Epithelial cell of prostate (primary cell): ENCODE data around the gene HAPSTR1.
"Not testable (repeated sequence)": the region's sequence is repeated elsewhere in the genome, so short reads cannot be mapped to it uniquely, and the experiment has no call there.

Experiments used
- DNase-seq: peaks from one replicate; pipeline ENCODE4 v3.0.0-alpha.2; 2011; ENCODE audit warnings: low read depth, low spot score
- H3K27ac ChIP-seq: fragments of 450-650 bp; 2 replicates; pipeline ENCODE4 v1.5.1; 2017; ENCODE audit warnings: mild to moderate bottlenecking

The HAPSTR1 gene

DNA sequence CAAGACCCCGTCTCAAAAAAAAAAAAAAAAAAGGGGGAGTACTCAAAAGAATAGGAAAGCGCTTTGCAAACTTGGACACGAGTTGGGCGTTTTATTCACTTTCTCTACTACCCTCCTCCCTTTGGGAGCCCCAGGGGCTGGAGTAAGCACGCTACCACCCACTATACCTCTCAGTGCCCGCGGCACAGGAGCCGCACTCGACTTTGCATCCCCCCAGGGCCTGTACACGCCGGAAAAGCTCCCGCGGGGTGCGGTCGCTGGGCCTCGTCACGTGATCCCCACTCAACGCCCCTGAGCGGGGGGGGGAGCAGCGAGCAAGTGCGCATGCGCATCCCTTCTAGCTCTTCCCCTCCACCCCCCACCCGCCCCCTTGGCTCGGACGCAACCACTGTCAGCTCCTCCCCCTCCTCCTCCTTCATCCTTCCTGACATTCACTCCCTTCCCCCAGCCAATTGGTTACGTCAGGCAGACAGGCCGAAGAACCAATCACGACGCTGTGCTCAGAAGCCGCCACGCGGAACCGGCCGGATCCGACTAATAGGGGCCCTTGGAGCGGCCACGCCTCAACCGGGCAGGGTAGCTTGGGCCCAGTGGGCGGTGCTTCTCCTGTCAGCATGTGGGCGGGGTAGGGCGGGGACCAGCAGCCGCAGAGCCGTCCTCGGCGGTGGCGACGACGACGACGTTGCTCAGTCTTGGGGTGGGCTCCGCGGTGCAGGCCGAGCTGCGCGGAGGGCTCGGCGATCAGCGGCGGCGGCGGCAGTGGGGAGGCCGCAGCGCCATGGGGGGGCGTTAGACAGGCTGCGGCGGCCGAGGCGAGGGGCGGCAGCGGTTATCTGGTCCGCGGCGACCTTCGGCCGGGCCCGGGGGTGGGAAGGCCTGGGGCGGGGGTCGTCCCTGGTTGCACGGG, at the start of gene HAPSTR1:
Gene HAPSTR1, plus strand, starts transcription at position 685 of the 907 bp plus-strand sequence. CDS start 401 bp downstream, outside the sequence.
- peak; percentile 99 for DNase-seq

GRCh38 chr16:9042533-9042932, 48.9 kb upstream of the HAPSTR1 start:
- no peak for DNase-seq
- H3K27ac ChIP-seq = no peak overlapping the region

More for the DNA sequence above, at the start of gene HAPSTR1:
- peak within 1 kb of the TSS; percentile 85 for H3K27ac ChIP-seq

DNA sequence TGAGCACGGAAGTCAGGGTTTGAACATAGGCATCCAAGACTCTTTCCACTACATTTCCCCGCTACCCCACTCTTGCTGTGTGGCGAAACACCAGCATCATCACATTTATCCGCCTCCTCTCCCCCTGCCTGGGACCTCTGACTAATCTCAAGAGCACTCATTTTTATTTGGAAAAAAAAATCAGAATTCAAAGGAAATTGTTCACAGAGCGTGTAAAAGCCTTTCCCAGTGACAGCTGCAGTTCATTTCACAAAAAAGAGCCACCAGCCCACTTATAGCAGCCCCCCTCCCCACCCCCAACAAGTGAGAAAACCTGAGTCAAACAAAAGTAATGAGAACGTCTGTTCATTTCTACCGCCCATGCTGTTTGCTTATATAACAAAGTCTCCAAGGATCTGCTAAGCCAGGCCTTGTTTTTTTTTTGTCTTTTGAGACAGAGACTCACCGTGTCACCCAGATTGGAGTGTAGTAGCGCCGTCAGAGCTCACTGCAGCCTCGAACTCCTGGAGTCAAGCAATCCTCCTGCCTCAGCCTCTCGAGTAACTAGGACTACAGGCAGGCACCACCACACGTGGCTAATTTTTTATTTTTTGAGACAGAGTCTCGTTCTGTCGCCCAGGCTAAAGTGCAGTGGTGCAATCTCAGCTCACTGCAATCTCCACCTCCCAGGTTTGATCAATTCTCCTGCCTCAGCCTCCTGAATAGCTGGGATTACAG, 48.3 kb upstream of the HAPSTR1 start:
- DNase-seq = no peak
- H3K27ac ChIP-seq = no peak overlapping the region

DNA sequence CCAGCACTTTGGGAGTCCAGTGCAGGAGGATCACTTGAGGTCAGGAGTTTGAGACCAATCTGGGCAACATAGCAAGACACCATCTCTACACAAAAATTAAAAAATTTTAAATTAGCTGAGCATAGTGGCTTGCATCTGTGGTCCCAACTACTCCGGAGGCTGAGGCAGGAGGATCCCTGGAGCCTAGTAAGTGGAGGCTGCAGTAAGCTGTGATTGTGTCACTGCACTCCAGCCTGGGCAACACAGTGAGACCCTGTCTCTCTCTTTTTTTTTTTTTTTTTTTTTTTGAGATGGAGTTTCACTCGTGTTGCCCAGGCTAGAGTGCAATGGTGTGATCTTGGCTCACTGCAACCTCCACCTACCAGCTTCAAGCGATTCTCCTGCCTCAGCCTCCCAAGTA, 45.9 kb upstream of the HAPSTR1 start:
- H3K27ac ChIP-seq, DNase-seq: not testable (repeated sequence)

DNA sequence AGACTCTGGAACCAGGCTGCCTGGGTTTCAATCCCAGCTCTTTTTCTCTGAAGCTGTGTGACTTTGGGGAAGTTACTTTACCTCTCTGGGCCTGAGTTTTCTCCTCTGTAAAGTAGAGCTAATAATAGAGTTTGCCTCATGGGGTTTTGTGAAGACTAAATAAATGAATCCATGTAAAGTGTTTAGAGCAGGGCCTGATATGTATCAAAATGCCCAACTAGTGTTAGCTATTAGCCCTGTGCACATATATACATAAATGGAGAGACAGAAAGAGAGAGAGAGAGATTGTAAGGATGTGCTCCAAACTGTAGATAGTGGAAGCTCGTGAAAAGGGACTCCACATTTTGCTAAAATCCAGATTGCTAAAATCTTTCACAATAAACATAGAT, 44.8 kb upstream of the HAPSTR1 start:
- DNase-seq = no peak
- H3K27ac ChIP-seq = no peak overlapping the region

GRCh38 chr16:9047689-9048301, 43.6 kb upstream of the HAPSTR1 start:
- H3K27ac ChIP-seq = peak overlapping the region; percentile 65
- DNase-seq = peak; percentile 81

GRCh38 chr16:9048302-9048700, 43.1 kb upstream of the HAPSTR1 start:
- peak overlapping the region; percentile 65 for H3K27ac ChIP-seq

DNA sequence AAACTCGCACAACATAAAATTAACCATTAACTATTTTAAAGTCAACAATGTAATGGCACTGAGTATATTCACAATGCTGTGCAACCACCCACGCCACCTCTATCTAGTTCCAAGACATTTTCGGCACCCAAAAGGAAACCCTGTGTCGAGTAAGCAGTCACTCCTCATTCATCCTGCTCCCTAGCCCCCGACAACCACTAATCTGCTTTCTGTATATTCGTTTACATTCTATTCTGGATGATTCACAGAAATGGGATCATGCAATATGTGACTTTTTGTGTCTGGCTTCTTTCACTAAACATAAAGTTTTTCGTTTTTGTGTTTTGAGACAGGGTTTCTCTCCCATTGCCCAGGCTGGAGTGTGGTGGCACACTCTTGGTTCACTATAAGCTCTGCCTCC, 42.2 kb upstream of the HAPSTR1 start:
- no peak for DNase-seq
- H3K27ac ChIP-seq = peak overlapping the region; percentile 6

More at GRCh38 chr16:9048302-9048700, 43.1 kb upstream of the HAPSTR1 start:
- no peak for DNase-seq

DNA sequence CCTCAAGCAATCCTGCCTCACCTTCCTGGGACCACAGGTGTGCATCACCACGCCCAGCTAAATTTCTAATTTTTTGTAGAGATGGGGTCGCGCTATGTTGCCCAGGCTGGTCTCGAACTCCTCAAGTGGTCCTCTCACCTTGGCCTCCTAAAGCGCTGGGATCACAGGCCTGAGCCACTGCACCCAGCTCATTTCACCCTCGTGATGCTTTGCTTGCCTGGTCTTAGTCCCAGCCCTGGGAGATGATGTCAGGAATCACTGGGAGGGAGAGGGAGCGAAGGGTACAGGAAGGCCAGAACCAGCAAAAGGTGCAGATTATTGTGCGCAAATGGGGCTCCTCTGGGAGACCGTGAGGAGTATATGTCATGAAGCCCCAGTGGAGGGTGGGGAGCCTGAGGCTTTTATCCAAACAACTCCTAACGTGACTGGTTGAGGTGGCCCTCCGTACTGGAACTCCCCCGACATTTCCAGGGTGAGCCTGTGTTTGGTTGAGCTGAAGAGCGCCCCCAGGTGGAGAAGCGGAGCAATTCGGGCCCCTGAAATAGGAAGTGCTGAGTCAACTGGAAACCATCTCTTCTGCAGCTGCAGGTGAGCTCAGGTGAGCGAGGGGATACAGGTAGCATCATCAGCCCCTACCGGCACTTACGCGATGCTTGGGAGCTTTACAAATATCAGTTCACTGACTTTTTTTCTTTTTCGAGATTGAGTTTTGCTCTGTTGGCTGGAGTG, 41.2 kb upstream of the HAPSTR1 start:
- H3K27ac ChIP-seq = no peak overlapping the region
- DNase-seq = no peak

DNA sequence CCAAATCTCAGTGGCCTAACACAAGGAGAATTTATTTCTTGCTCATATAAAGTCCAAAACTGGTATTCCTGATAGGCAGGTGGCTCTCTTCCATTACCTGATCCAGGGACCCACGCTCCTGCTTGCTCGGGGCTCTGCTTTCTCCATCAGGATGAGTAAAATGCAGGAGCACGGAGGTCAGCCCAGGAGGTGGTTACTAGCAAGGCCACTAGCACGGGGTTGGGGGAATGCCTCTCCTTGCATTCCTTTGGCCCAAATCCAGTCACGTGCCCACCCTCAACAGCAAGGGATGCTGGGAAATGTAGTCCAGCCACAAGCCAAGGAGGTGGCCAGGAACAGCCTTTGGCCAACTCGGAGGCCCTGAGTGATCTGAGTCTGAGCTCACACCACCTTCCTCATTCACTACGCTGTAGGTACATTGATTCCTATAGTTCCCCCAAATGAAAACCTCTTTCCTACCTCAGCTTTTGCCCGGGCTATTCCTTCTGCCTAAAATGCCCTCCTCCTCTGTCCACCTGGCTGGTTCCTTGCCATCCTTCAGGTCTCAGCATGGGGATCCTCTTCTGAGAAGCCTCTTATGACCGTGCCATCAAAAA, 38.3 kb upstream of the HAPSTR1 start:
- H3K27ac ChIP-seq = no peak overlapping the region
- no peak for DNase-seq

DNA sequence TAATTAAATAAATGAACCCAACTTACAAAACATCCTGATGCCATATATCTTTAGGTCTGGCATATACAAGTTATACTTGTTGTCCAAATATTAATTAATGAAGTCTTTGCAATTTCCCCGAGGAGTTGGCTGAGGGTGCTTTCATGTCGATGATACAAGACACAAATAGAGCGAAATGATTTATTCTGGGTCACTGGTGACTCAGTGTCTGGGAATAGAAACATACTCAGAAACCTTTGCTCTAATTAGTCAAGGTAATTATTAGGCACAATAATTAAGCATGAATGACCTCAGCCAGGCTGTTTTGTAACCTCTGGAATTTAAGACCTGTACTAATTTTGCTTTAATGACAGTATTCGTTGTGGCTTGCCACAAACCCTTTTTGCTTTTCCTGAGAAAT, 37.0 kb upstream of the HAPSTR1 start:
- no peak for DNase-seq
- no peak overlapping the region for H3K27ac ChIP-seq

DNA sequence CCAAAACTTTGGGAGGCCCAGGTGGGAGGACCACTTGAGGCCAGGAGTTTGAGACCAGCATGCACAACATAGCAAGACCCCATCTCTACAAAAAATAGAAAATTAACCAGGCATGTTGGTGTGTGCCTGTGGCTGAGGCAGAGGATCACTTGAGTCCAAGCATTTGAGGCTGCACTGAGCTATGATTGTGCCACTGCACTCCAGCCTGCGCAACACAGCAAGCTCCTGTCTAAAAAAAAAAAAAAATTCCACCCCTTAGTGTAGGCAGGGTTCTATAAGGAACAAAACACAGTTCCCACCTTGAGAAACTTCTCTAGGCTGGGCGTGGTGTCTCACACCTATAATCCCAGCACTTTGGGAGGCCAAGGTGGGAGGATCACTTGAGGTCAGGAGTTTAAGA, 36.3 kb upstream of the HAPSTR1 start:
- H3K27ac ChIP-seq = no peak overlapping the region
- DNase-seq = no peak

DNA sequence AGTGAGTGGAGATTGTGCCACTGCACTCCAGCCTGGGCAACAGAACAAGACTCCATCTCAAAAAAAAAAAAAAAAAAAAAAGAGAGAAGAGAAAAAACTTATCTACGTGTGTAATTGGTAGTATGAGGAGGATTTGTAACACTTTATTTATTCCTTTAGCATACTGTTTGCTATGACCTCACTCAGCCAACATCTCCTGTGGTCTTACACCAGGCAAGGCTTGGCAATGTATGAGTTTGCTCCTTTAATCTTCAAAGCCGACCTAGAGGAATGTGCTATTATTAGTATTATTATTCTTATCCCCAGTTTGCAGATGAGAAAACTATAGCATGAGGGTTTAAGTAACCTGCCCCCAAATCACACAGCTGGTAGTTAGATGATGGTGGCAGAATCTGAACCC, 35.8 kb upstream of the HAPSTR1 start:
- no peak overlapping the region for H3K27ac ChIP-seq
- no peak for DNase-seq

- no peak overlapping the region for H3K27ac ChIP-seq
- DNase-seq = no peak
Observed at GRCh38 chr16:9056061-9056460, 35.4 kb upstream of the HAPSTR1 start.

GRCh38 chr16:9058211-9058610, 33.2 kb upstream of the HAPSTR1 start:
- DNase-seq = no peak
- H3K27ac ChIP-seq = no peak overlapping the region

- H3K27ac ChIP-seq = no peak overlapping the region
- no peak for DNase-seq
Observed at GRCh38 chr16:9060225-9060624, 31.2 kb upstream of the HAPSTR1 start.

DNA sequence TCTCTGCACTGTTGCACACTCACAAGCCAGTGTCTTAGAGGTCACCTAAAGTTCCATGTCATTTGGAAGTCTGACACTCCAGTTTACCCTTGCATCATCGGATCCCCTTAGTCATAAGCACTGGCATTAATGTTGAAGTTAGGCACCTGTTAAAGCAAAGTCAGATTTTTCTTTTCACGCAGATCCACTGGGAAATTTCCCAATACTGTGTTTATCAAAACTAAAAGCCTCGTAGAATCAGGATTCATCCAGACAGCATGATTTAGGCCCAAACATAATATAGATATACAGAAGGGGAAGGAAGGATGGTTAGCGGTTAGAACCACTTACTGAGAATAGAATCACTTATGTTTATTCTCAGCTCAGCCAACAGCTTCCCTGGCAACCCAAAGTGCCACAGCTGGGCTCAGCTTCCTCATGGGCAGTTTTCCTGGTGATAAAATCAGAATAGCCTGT, 30.1 kb upstream of the HAPSTR1 start:
- peak overlapping the region; percentile 18 for H3K27ac ChIP-seq
- no peak for DNase-seq

DNA sequence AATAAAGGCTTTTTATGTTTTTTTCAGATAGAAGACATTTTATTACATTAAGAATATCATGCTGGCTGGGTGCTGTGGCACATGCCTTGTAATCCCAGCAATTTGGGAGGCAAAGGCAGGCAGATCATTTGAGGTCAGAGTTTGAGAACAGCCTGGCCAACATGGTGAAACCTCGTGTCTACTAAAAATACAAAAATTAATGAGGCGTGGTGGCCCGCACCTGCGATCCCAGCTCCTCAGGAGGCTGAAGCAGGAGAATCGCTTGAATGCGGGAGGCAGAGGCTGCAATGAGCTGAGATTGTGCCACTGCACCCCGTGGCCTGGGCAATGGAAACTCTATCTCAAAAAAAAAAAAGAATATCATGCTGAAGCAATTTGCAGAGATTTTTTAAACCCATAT, 29.1 kb upstream of the HAPSTR1 start:
- DNase-seq = no peak
- no peak overlapping the region for H3K27ac ChIP-seq

GRCh38 chr16:9065077-9065476, 26.4 kb upstream of the HAPSTR1 start:
- no peak overlapping the region for H3K27ac ChIP-seq
- no peak for DNase-seq

DNA sequence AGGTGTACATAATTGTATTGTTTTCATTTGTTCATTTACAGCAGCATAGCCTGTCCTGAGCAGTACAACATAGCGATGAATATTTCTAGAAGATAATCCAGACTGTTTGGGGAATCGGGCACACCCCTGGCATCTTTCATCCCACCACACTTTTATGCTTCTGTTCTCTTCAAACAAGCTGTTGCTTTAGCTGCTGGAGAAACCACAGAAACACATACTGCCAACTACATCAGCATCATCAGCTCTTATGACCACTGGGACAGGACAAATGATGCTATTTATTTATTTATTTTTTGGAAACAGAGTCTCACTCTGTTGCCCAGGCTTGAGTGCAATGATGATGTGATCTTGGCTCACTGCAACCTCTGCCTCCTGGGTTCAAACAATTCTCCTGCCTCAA, 22.6 kb upstream of the HAPSTR1 start:
- no peak for DNase-seq
- peak overlapping the region; percentile 97 for H3K27ac ChIP-seq
